GM12878 (cell line): Measurements from ENCODE around the gene CHD9. TPM values are rescaled to one million over a fixed set of nuclear protein-coding genes. Genes with fewer than 3 reads are reported as not detected.

Source experiments
- ATAC-seq: fragments of 200-7000 bp; cut with Tn5 transposase; 3 replicates; pipeline ENCODE4 v1.9.1; 2020; ENCODE audit warnings: mild to moderate bottlenecking, moderate library complexity
- BruUV-seq: library from RNA; stranded (reverse); fragments of 400-500 nt; replicated peaks from 2 replicates; lab custom pipeline; 2021; lab: Mats Ljungman, UMichigan
- CTCF ChIA-PET: fragments of 300-600 bp; sonication (Branson Sonifier 250); formaldehyde crosslinking; extraction: SDS; loops from one replicate; lab custom pipeline; 2021; ENCODE audit warnings: inconsistent platforms; lab: Yijun Ruan, JAX
- POLR2A ChIA-PET: fragments of 350-600 bp; formaldehyde crosslinking; extraction: SDS; loops from one replicate; lab custom pipeline; 2021; ENCODE audit warnings: inconsistent platforms; lab: Charles Lee
- RAD21 ChIA-PET: fragments of 300-600 bp; sonication (Branson Sonifier 250); formaldehyde crosslinking; loops from one replicate; lab custom pipeline; 2023; ENCODE audit warnings: antibody characterized with exemption; ENCODE audit not compliant: unreplicated experiment; lab: Charles Lee
- SMC1A ChIA-PET: fragments of 300-600 bp; sonication (Branson Sonifier 250); formaldehyde crosslinking; loops from one replicate; lab custom pipeline; 2023; ENCODE audit not compliant: unreplicated experiment, uncharacterized antibody; lab: Charles Lee
- DNase-seq: peaks from one replicate; pipeline ENCODE4 v3.0.0-alpha.2; 2011; ENCODE audit warnings: low read depth, low spot score
- FAIRE-seq: peaks from 3 replicates; lab custom pipeline; 2011; peaks lifted over from hg19 to GRCh38; lab: Jason Lieb, UNC
- H2AFZ ChIP-seq: 2 replicates; pipeline ENCODE4 v1.6.0; 2011; ENCODE audit warnings: low read depth, low read length, control low read depth; ENCODE audit not compliant: control insufficient read depth
- H3K27ac ChIP-seq: 2 replicates; pipeline ENCODE4 v1.5.1; 2011; ENCODE audit warnings: control low read depth; ENCODE audit not compliant: control insufficient read depth, insufficient read depth
- H3K27me3 ChIP-seq, 2 experiments: replicated peaks in 1 of 2; 2 replicates each; pipeline versions ENCODE4 v1.6.0 to v1.6.1; 2011; ENCODE audit warnings: low read length in 1 of 2; ENCODE audit not compliant: control insufficient read depth in 2 of 2, insufficient read depth in 2 of 2
- H3K36me3 ChIP-seq, 2 experiments: 2 replicates each; pipeline ENCODE4 v1.5.1; 2011; ENCODE audit warnings: low read length in 1 of 2; ENCODE audit not compliant: control insufficient read depth in 2 of 2, insufficient read depth in 2 of 2
- H3K4me1 ChIP-seq: 2 replicates; pipeline ENCODE4 v1.6.1; 2011; ENCODE audit warnings: mild to moderate bottlenecking, low read length, moderate library complexity, mixed read lengths; ENCODE audit not compliant: control insufficient read depth, insufficient read depth
- H3K4me2 ChIP-seq: 2 replicates; pipeline ENCODE4 v1.6.0; 2011; ENCODE audit warnings: control low read depth; ENCODE audit not compliant: control insufficient read depth, insufficient read depth
- H3K4me3 ChIP-seq: fragments of 200-600 bp; sonication (generic); 2 replicates; pipeline ENCODE4 v1.5.1; 2016
- H3K79me2 ChIP-seq: 2 replicates; pipeline ENCODE4 v1.6.0; 2011; ENCODE audit warnings: low read length; ENCODE audit not compliant: control insufficient read depth, insufficient read depth
- H3K9ac ChIP-seq: 2 replicates; pipeline ENCODE4 v1.8.0; 2011; ENCODE audit warnings: low read length, control low read depth, mixed read lengths; ENCODE audit not compliant: control insufficient read depth, insufficient read depth
- H3K9me3 ChIP-seq: replicated peaks from 3 replicates; pipeline ENCODE4 v1.5.1; 2011; ENCODE audit warnings: mild to moderate bottlenecking, low read length; ENCODE audit not compliant: control insufficient read depth, insufficient read depth
- H4K20me1 ChIP-seq: 2 replicates; pipeline ENCODE4 v1.6.0; 2011; ENCODE audit not compliant: control insufficient read depth, insufficient read depth
- ATF7 ChIP-seq: fragments of 450-650 bp; IDR thresholded peaks from 2 replicates; pipeline ENCODE4 v1.6.1; 2016; ENCODE audit warnings: low read depth, mild to moderate bottlenecking
- CBX3 ChIP-seq: fragments of 200-600 bp; sonication (generic); IDR thresholded peaks from 2 replicates; pipeline ENCODE4 v1.6.1; 2016; ENCODE audit warnings: low read depth, borderline replicate concordance
- HDAC6 ChIP-seq: fragments of 200-600 bp; sonication (generic); IDR thresholded peaks from one replicate; pipeline ENCODE4 v1.8.0; 2017; ENCODE audit warnings: antibody characterized with exemption; ENCODE audit not compliant: unreplicated experiment
- IRF4 ChIP-seq: IDR thresholded peaks from 2 replicates; pipeline ENCODE4 v1.6.1; 2011; ENCODE audit warnings: low read depth, low read length
- IRF5 ChIP-seq: fragments of 450-650 bp; IDR thresholded peaks from 2 replicates; pipeline ENCODE4 v1.6.1; 2017; ENCODE audit warnings: borderline replicate concordance
- MTA2 ChIP-seq: fragments of 450-650 bp; IDR thresholded peaks from 2 replicates; pipeline ENCODE4 v1.6.1; 2016; ENCODE audit warnings: low read depth, mild to moderate bottlenecking, moderate library complexity
- MXI1 ChIP-seq: fragments of 150-350 bp; IDR thresholded peaks from 2 replicates; pipeline ENCODE4 v1.6.1; 2011; ENCODE audit warnings: low read depth, mild to moderate bottlenecking, inconsistent platforms, low read length, improper control_type of control experiment
- MYB ChIP-seq: fragments of 150-350 bp; IDR thresholded peaks from 2 replicates; pipeline ENCODE4 v1.6.1; 2014; ENCODE audit warnings: mild to moderate bottlenecking, low read depth, low read length, borderline replicate concordance
- RBBP5 ChIP-seq: fragments of 200-600 bp; sonication (generic); conservative IDR thresholded peaks from 2 replicates; pipeline ENCODE4 v1.6.1; 2016
- SPI1 ChIP-seq: IDR thresholded peaks from 2 replicates; pipeline ENCODE4 v1.6.1; 2011; ENCODE audit warnings: low read depth, mild to moderate bottlenecking, low read length, moderate library complexity, borderline replicate concordance; ENCODE audit not compliant: insufficient read depth
- WGBS: methylation state at CpG from one replicate; pipeline ENCODE4 v1.1.6; 2016; ENCODE audit warnings: low lambda C conversion rate; ENCODE audit not compliant: insufficient replicate concordance, insufficient coverage; ENCODE audit errors: missing lambda C conversion rate; 5-methylcytosine and 5-hydroxymethylcytosine counted together
- in situ Hi-C: fragments of 300-500 bp; cut with MboI; formaldehyde crosslinking; loops from 9 replicates; pipeline ENCODE4 v1.14.3; 2018; ENCODE audit warnings: mixed read lengths
- intact Hi-C: fragments of 100-400 bp; cut with micrococcal nuclease; formaldehyde crosslinking; loops from one replicate; pipeline ENCODE4 v1.14.2; 2022; ENCODE audit not compliant: unreplicated experiment
- polyA plus RNA-seq, 11 experiments: library from polyadenylated mRNA; depleted of rRNA in 4 of 11; unstranded in 6 of 11; stranded (reverse) in 5 of 11; fragments of >200 nt; fragmentation: Nextera tagmentation in 4 of 11; fragmentation: Illumina TruSeq in 1 of 11; extraction: Ambion mirVana in 4 of 11; extraction: Trizol in 1 of 11; gene quantifications; 1 replicate in 1 of 11; 2 replicates in 10 of 11; pipeline versions ENCODE4 v1.2.1 to v1.2.3, GENCODE V29; 2011 to 2016; ENCODE audit warnings: inconsistent platforms in 2 of 11, missing spikeins in 2 of 11, low read depth in 1 of 11
- total RNA-seq, 4 experiments: library from RNA; depleted of rRNA in 3 of 4; stranded (reverse); fragments of >200 nt in 3 of 4; fragmentation: Illumina TruSeq in 1 of 4; extraction: Trizol in 1 of 4; gene quantifications; 2 replicates each; pipeline versions ENCODE4 v1.2.1 to v1.2.3, GENCODE V29; 2013 to 2021

The CHD9 gene
- total and polyA plus RNA-seq, 10 of the 15 experiments (the other 5 are each of a cell fraction or from before 2014, with no cell fraction given) = 29.2 to 95.7 (median 54.3) TPM

- ChIA-PET POLR2A (no interaction called here), CTCF (interaction anchor here (0.9 kb wide), 1 partner anchor 10 kb away, joined by 4 read pairs; no protein-coding TSS in a partner anchor), SMC1A (interaction anchor here (1.0 to 1.7 kb wide), 2 partner anchors 9 to 33 kb away, joined by 3 to 9 read pairs; no protein-coding TSS in a partner anchor), RAD21 (no interaction called here)
- intact Hi-C loops (no loop called here), in situ Hi-C loops (no loop called here)
- BruUV-seq = no TSS peak
- Histone ChIP-seq H3K27me3 (no peaks in the 10 kb centered on the region), H3K27ac (no peak overlapping the region), H3K4me2 (no peak overlapping the region), H3K9me3 (no peaks in the 10 kb centered on the region; the same call in 2 of the 3 replicates), H3K4me1 (no peaks in the 10 kb centered on the region), H3K9ac (no peak overlapping the region), H3K79me2 (peaks cover 11% of the 10 kb centered on the region), H3K4me3 (no peak overlapping the region), H2AFZ (no peak overlapping the region), H3K36me3 (peaks cover 0 to 3% of the 10 kb centered on the region in 2 experiments; a peak in 2 of 4 replicates), H4K20me1 (no peaks in the 10 kb centered on the region)
- ATAC-seq = no peak
- FAIRE-seq = no peak
- TF ChIP-seq CBX3 (no peak), RBBP5 (no peak), IRF4 (no peak), MYB (no peak), HDAC6 (no peak), ATF7 (no peak), SPI1 (no peak), MXI1 (no peak), MTA2 (no peak), IRF5 (no peak)
- no peak for DNase-seq
- 88% methylated on average over 1 of the region's 1 CpG for WGBS
Observed at GRCh38 chr16:53175118-53175517, 120.3 kb downstream of the CHD9 start.
